Measurements from ENCODE around the gene HNRNPU. TPM values are rescaled to one million over a fixed set of nuclear protein-coding genes. Genes with fewer than 3 reads are reported as not detected.

HNRNPU gene
- total RNA-seq, 4 donors from 2014 or later = 275 to 441 (median 310) TPM

DNA sequence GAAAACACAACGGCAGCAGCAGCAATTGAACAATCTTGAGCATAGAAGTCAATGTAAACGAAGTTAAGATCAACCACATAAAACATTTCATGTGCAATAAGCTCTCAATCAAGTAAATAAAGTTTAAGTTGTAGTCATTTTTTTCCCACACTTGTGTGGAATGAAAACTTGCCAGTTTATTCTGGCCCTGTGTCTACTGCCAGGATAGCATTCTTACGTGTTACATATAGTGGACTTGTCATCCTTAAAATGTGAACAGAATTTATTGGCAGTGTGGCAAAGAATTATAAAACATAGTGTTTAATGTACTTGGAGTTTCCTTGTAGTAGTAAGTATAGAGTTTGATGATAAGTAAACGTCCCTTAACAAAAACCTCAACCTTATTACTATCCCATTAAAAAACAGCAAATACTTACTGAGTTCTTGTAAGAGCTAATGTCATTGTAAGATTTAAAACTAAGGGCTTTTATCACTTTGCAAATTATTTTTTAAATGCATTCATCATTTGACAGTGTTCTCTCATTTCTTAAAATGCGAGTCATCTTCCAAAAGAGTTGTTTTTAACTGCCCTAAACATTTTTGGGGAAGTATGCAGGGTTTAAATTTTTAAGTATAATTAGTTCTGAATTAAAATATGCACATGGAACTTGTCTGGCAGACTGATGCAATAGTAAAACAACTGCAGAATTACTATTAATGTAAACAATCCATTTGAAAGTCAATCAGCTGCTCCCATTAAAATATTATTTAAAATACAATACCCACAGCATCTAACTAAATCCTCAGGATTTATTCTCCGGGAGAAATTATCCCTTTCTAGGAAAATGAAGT, 21.0 kb downstream of the HNRNPU start:
- TF ChIP-seq, protein P1, sequence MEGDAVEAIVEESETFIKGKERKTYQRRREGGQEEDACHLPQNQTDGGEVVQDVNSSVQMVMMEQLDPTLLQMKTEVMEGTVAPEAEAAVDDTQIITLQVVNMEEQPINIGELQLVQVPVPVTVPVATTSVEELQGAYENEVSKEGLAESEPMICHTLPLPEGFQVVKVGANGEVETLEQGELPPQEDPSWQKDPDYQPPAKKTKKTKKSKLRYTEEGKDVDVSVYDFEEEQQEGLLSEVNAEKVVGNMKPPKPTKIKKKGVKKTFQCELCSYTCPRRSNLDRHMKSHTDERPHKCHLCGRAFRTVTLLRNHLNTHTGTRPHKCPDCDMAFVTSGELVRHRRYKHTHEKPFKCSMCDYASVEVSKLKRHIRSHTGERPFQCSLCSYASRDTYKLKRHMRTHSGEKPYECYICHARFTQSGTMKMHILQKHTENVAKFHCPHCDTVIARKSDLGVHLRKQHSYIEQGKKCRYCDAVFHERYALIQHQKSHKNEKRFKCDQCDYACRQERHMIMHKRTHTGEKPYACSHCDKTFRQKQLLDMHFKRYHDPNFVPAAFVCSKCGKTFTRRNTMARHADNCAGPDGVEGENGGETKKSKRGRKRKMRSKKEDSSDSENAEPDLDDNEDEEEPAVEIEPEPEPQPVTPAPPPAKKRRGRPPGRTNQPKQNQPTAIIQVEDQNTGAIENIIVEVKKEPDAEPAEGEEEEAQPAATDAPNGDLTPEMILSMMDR (IDR thresholded peaks at IDR 0.05) = no peak
- TF ChIP-seq POLR2AphosphoS5 (IDR thresholded peaks at IDR 0.05) (no peak), POLR2A (IDR thresholded peaks at IDR 0.05) (no peak), EP300 (IDR thresholded peaks at IDR 0.05) (no peak)
- Histone ChIP-seq H3K9me3 (no peaks in the 10 kb centered on the region), H3K36me3 (peaks cover 89% of the 10 kb centered on the region), H3K4me3 (no peak overlapping the region), H3K27ac (no peak overlapping the region), H3K27me3 (no peaks in the 10 kb centered on the region), H3K4me1 (no peaks in the 10 kb centered on the region)
- DNase-seq (ENCODE audit: low spot score in 2 of 2) = no peak
- WGBS = 78% methylated on average over 6 of the region's 6 CpGs

DNA sequence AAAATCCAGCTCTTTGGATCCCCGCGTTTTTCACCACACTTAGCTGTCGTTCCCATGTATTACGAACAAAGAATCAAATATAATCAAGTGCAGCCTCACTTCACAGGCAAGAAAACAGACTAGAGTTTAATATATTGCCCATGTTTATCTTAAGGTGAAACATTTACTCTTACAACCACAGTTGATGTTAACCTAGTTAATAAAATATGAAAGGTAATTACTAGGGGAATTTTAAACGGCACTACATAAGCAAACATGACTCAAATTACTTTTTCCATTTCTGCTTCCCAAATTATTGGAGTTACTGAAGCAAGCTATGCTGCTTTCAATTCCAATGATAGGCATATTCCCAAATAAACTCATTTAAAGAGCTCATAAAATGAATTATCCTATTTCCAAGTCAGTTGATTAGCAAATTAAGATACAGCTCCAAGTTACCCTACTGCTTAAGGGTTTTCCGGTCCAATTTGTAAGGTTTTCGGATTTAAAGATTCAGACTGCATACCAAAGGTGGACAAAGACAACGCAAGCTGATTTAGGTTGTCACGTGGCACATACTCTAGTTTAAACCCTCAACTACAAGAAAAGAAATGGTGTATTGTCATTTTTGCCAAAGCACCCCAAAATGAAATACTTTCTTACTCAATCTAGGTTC, 22.9 kb downstream of the HNRNPU start:
- TF ChIP-seq, protein P1 (IDR thresholded peaks at IDR 0.05) = no peak
- TF ChIP-seq EP300 (IDR thresholded peaks at IDR 0.05) (no peak), POLR2AphosphoS5 (IDR thresholded peaks at IDR 0.05) (no peak), POLR2A (IDR thresholded peaks at IDR 0.05) (no peak)
- peaks cover 70% of the 10 kb centered on the region for H3K36me3 ChIP-seq
- no peaks in the 10 kb centered on the region for H3K9me3 ChIP-seq
- H3K4me1 ChIP-seq = peaks cover 16% of the 10 kb centered on the region
- no peaks in the 10 kb centered on the region for H3K27me3 ChIP-seq
- no peak overlapping the region for H3K27ac ChIP-seq
- WGBS = 87% methylated on average over 9 of the region's 9 CpGs
- H3K4me3 ChIP-seq = no peak overlapping the region
- no peak for DNase-seq (ENCODE audit: low spot score in 2 of 2)

DNA sequence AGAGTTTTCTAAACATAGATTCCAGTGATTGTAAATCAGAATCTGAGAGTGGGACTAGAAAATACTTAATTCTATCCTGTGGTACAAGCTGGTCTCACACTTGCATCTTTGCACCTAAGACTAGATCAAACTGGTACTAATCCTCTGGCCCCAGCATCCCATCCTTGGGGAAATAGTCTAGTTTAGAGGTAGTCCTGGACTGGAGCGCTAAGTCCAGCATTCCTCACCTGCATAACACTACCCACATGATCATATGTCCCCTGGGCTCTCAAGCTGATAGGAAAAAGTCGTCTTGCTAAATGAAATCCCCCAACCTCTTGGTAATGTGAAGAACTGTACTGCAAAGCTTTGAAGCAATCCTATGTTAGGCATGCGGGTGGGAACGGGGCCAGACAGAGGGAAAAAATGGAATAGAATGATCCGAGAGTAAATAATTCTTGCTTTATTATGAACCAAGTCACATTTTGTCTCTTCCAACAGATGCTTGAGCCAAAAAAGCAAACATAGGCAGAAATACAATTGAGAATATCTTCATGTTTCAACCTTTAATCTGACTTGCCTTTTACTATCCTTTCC, 24.0 kb downstream of the HNRNPU start:
- H3K27ac ChIP-seq = no peak overlapping the region
- DNase-seq (ENCODE audit: low spot score in 2 of 2) = no peak
- H3K4me3 ChIP-seq = no peak overlapping the region
- TF ChIP-seq POLR2A (IDR thresholded peaks at IDR 0.05) (no peak), POLR2AphosphoS5 (IDR thresholded peaks at IDR 0.05) (no peak), EP300 (IDR thresholded peaks at IDR 0.05) (no peak)
- TF ChIP-seq, protein P1 (IDR thresholded peaks at IDR 0.05) = no peak
- peaks cover 22% of the 10 kb centered on the region for H3K4me1 ChIP-seq
- peaks cover 59% of the 10 kb centered on the region for H3K36me3 ChIP-seq
- H3K9me3 ChIP-seq = no peaks in the 10 kb centered on the region
- 75% methylated on average over 5 of the region's 5 CpGs for WGBS
- no peaks in the 10 kb centered on the region for H3K27me3 ChIP-seq

DNA sequence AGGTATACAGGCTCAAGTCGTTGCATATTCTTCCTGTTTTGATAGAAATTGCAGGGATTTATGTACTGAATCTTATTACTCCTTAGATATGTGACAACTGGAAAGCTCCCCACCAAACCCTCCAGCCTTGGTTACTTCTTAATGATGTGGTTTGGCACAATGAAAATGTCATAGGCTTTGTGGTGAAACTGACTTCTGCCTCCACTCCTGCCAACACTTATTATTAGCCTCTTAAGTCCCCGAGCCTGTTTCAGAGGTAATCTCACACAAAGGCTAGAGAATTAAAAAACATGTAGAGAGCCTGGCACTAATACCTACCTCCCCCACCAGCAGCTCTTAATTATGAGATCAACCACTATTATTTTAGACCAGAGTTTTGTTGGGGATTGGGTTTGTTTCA, 24.7 kb downstream of the HNRNPU start:
- Histone ChIP-seq H3K4me3 (no peak overlapping the region), H3K27ac (no peak overlapping the region), H3K4me1 (peaks cover 22% of the 10 kb centered on the region), H3K27me3 (no peaks in the 10 kb centered on the region), H3K36me3 (peaks cover 53% of the 10 kb centered on the region), H3K9me3 (no peaks in the 10 kb centered on the region)
- 45% methylated on average over 2 of the region's 2 CpGs for WGBS
- no peak for DNase-seq (ENCODE audit: low spot score in 2 of 2)
- TF ChIP-seq EP300 (IDR thresholded peaks at IDR 0.05) = no peak
- no peak for TF ChIP-seq POLR2AphosphoS5 (IDR thresholded peaks at IDR 0.05)
- no peak for TF ChIP-seq POLR2A (IDR thresholded peaks at IDR 0.05)
- TF ChIP-seq, protein P1 (IDR thresholded peaks at IDR 0.05) = no peak
